WTC11 (cell line): ENCODE data around the gene PDE1C. TPM values are rescaled to one million over a fixed set of nuclear protein-coding genes. Genes with fewer than 3 reads are reported as not detected.

Source experiments
- ATAC-seq: fragments of 200-7000 bp; cut with Tn5 transposase; 2 replicates; pipeline ENCODE4 v1.10.0; 2021; ENCODE audit warnings: mild to moderate bottlenecking, moderate library complexity
- CTCF ChIA-PET: fragments of 300-600 bp; sonication (Branson Sonifier 250); formaldehyde crosslinking; loops from one replicate; lab custom pipeline; 2021; ENCODE audit warnings: antibody characterized with exemption; lab: Charles Lee
- POLR2A ChIA-PET: fragments of 350-600 bp; sonication (Branson Sonifier 250); formaldehyde crosslinking; loops from one replicate; lab custom pipeline; 2021; ENCODE audit warnings: antibody characterized with exemption; lab: Charles Lee
- DNase-seq: peaks from one replicate; pipeline ENCODE4 v3.0.0; 2021; ENCODE audit warnings: low spot score
- H3K27ac Mint-ChIP-seq: 2 replicates; pipeline ENCODE4 v1.8.0; 2021; ENCODE audit warnings: mixed read lengths
- H3K27me3 Mint-ChIP-seq: 2 replicates; pipeline ENCODE4 v1.8.0; 2021; ENCODE audit warnings: low read depth, mild to moderate bottlenecking, moderate library complexity, mixed read lengths
- H3K36me3 Mint-ChIP-seq: 2 replicates; pipeline ENCODE4 v1.8.0; 2021; ENCODE audit warnings: mixed read lengths
- H3K4me1 Mint-ChIP-seq: 2 replicates; pipeline ENCODE4 v1.8.0; 2022; ENCODE audit warnings: mixed read lengths
- H3K4me3 Mint-ChIP-seq: 2 replicates; pipeline ENCODE4 v1.8.0; 2021; ENCODE audit warnings: mild to moderate bottlenecking, moderate library complexity, mixed read lengths
- H3K9me3 Mint-ChIP-seq: 2 replicates; pipeline ENCODE4 v1.8.0; 2021; ENCODE audit warnings: mixed read lengths
- ELF4 ChIP-seq: sonication (generic); formaldehyde crosslinking; IDR thresholded peaks from 2 replicates; pipeline ENCODE4 v1.8.1; 2022; ENCODE audit warnings: low read depth, mild to moderate bottlenecking, moderate library complexity, missing genetic modification reagents
- FOXK1 ChIP-seq: sonication (generic); formaldehyde crosslinking; IDR thresholded peaks from 2 replicates; pipeline ENCODE4 v1.8.0; 2022; ENCODE audit warnings: mild to moderate bottlenecking, moderate library complexity, missing genetic modification reagents
- FOXP1 ChIP-seq: sonication (generic); formaldehyde crosslinking; IDR thresholded peaks from 2 replicates; pipeline ENCODE4 v1.8.0; 2022; ENCODE audit warnings: missing genetic modification reagents, mild to moderate bottlenecking, moderate library complexity, borderline replicate concordance
- NFATC4 ChIP-seq: fragments of 250-450 bp; sonication (Bioruptor Pico); IDR thresholded peaks from 2 replicates; pipeline ENCODE4 v1.9.0; 2021; ENCODE audit warnings: mild to moderate bottlenecking
- NFYB ChIP-seq: sonication (generic); formaldehyde crosslinking; conservative IDR thresholded peaks from 2 replicates; pipeline ENCODE4 v1.8.0; 2022; ENCODE audit warnings: low read depth, missing genetic modification reagents
- NR1H2 ChIP-seq: sonication (generic); formaldehyde crosslinking; IDR thresholded peaks from 2 replicates; pipeline ENCODE4 v1.9.0; 2021; ENCODE audit warnings: mild to moderate bottlenecking, moderate library complexity, missing genetic modification reagents
- NR2C2 ChIP-seq: sonication (generic); formaldehyde crosslinking; IDR thresholded peaks from 2 replicates; pipeline ENCODE4 v1.8.0; 2022; ENCODE audit warnings: mild to moderate bottlenecking, missing genetic modification reagents
- PRRX2 ChIP-seq: fragments of 250-450 bp; sonication (Bioruptor Pico); IDR thresholded peaks from 2 replicates; pipeline ENCODE4 v1.8.0; 2021; ENCODE audit warnings: mild to moderate bottlenecking
- ZBTB21 ChIP-seq: sonication (generic); formaldehyde crosslinking; IDR thresholded peaks from 2 replicates; pipeline ENCODE4 v1.8.1; 2023; ENCODE audit warnings: mild to moderate bottlenecking, missing genetic modification reagents, borderline replicate concordance
- ZNF263 ChIP-seq: sonication (generic); formaldehyde crosslinking; IDR thresholded peaks from 2 replicates; pipeline ENCODE4 v1.8.1; 2022; ENCODE audit warnings: low read depth, mild to moderate bottlenecking, moderate library complexity, missing genetic modification reagents
- total RNA-seq: library from RNA; stranded (reverse); gene quantifications from 3 replicates; pipeline ENCODE4 v1.2.3, GENCODE V29; 2021
- TF ChIP-seq, protein P1 (sequence below): fragments of 250-450 bp; sonication (Bioruptor Pico); IDR thresholded peaks from 2 replicates; pipeline ENCODE4 v1.9.0; 2021; ENCODE audit warnings: mild to moderate bottlenecking, borderline replicate concordance
- TF ChIP-seq, protein P2 (sequence below): sonication (generic); formaldehyde crosslinking; IDR thresholded peaks from 2 replicates; pipeline ENCODE4 v1.8.1; 2022; ENCODE audit warnings: mild to moderate bottlenecking, moderate library complexity, missing genetic modification reagents
- TF ChIP-seq, protein P3 (sequence below): fragments of 250-450 bp; sonication (Bioruptor Pico); IDR thresholded peaks from 2 replicates; pipeline ENCODE4 v1.9.0; 2021; ENCODE audit warnings: mild to moderate bottlenecking
- TF ChIP-seq, protein P4 (sequence below): sonication (generic); formaldehyde crosslinking; IDR thresholded peaks from 2 replicates; pipeline ENCODE4 v1.8.0; 2023; ENCODE audit warnings: missing genetic modification reagents
- TF ChIP-seq, protein P5 (sequence below): sonication (generic); formaldehyde crosslinking; IDR thresholded peaks from 2 replicates; pipeline ENCODE4 v1.8.1; 2022; ENCODE audit warnings: mild to moderate bottlenecking, missing genetic modification reagents, moderate library complexity, borderline replicate concordance
- TF ChIP-seq, protein P6 (sequence below): sonication (generic); formaldehyde crosslinking; IDR thresholded peaks from 2 replicates; pipeline ENCODE4 v1.8.1; 2022; ENCODE audit warnings: low read depth, missing genetic modification reagents, borderline replicate concordance
- TF ChIP-seq, protein P7 (sequence below): sonication (generic); formaldehyde crosslinking; conservative IDR thresholded peaks from 2 replicates; pipeline ENCODE4 v1.8.1; 2022; ENCODE audit warnings: mild to moderate bottlenecking, missing genetic modification reagents
- TF ChIP-seq, protein P8 (sequence below): sonication (generic); formaldehyde crosslinking; IDR thresholded peaks from 2 replicates; pipeline ENCODE4 v1.8.0; 2023; ENCODE audit warnings: missing genetic modification reagents, mild to moderate bottlenecking, borderline replicate concordance

PDE1C gene
- total RNA-seq, 1 experiment from 2014 or later: 0.55 TPM

DNA sequence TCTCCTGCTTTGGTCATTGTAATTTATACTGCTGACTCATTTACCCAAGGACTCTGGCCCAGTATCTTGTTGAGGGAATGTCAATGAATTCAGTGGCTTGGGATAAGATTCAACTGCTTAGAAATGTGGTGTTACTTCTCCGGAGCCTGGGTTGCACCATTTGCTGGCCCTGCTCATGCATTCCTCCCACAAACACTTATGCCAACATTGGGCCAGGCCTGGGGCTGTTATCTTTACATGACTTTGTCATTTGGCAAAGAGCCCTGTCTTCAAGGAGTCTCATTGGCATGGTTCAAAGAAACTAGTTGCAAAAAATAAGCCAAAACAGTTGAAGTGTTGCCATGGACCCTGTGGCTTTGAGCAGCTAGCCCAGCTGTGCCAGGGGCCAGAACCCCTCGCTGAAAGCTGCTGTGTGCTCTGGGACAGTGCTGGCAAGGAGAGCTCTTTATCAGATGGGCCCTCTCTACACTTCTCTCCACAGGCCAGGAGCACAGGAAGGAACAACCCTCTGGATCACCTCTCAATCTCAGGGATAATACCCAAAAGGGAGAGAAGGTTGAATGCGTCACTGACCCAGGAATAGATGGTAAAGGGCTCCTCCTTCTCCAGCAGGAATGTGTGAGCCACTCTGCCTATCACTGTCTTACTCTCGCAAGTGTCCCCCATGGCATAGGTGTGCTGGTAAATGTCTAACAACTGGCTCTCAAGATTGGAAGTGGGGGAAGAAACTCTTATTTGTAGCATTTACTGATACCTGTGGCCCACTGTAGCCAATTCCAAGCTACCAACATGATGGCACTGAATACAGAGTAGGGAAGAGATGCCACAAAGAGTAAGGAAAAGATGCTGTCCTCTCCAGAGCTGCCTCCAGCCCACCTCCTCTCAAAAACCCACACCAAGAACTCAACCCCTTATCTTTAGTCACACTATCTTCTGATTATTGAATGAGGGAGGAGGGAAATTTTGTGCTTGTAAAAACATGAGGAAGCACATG is 23.5 kb upstream of the PDE1C start (continued):
- TF ChIP-seq, protein P1, sequence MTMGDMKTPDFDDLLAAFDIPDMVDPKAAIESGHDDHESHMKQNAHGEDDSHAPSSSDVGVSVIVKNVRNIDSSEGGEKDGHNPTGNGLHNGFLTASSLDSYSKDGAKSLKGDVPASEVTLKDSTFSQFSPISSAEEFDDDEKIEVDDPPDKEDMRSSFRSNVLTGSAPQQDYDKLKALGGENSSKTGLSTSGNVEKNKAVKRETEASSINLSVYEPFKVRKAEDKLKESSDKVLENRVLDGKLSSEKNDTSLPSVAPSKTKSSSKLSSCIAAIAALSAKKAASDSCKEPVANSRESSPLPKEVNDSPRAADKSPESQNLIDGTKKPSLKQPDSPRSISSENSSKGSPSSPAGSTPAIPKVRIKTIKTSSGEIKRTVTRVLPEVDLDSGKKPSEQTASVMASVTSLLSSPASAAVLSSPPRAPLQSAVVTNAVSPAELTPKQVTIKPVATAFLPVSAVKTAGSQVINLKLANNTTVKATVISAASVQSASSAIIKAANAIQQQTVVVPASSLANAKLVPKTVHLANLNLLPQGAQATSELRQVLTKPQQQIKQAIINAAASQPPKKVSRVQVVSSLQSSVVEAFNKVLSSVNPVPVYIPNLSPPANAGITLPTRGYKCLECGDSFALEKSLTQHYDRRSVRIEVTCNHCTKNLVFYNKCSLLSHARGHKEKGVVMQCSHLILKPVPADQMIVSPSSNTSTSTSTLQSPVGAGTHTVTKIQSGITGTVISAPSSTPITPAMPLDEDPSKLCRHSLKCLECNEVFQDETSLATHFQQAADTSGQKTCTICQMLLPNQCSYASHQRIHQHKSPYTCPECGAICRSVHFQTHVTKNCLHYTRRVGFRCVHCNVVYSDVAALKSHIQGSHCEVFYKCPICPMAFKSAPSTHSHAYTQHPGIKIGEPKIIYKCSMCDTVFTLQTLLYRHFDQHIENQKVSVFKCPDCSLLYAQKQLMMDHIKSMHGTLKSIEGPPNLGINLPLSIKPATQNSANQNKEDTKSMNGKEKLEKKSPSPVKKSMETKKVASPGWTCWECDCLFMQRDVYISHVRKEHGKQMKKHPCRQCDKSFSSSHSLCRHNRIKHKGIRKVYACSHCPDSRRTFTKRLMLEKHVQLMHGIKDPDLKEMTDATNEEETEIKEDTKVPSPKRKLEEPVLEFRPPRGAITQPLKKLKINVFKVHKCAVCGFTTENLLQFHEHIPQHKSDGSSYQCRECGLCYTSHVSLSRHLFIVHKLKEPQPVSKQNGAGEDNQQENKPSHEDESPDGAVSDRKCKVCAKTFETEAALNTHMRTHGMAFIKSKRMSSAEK (CRISPR knock-in tag): no peak
- no peak for TF ChIP-seq NFYB (CRISPR knock-in tag)
- TF ChIP-seq, protein P2, sequence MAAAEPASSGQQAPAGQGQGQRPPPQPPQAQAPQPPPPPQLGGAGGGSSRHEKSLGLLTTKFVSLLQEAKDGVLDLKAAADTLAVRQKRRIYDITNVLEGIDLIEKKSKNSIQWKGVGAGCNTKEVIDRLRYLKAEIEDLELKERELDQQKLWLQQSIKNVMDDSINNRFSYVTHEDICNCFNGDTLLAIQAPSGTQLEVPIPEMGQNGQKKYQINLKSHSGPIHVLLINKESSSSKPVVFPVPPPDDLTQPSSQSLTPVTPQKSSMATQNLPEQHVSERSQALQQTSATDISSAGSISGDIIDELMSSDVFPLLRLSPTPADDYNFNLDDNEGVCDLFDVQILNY (CRISPR knock-in tag): no peak

DNA sequence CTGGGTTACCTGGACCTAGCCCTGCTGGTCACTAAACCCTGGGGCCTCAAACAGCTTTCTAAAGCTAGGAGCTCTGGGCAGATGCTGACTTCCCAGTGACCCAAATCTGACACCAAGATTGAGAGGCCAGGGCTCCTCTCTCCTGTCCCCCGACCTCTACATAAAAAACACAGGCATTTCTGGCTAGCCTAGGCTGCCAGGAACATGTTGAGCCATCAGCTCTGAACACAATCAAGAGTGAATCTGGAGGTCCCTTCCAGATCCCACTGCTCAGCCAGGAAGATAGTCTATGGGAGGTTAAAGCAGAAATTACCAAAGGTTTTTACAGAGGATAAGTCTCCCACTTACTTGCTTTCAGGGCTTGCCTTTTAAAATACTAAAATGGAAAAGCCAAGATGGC is 22.1 kb upstream of the PDE1C start:
- H3K9me3 Mint-ChIP-seq: no peaks in the 10 kb centered on the region
- ATAC-seq (no peak), DNase-seq (no peak)
- ChIA-PET POLR2A (no interaction called here), CTCF (no interaction called here)
- H3K36me3 Mint-ChIP-seq: no peaks in the 10 kb centered on the region
- H3K4me3 Mint-ChIP-seq: no peak overlapping the region
- H3K27me3 Mint-ChIP-seq: peaks cover 3% of the 10 kb centered on the region
- no peak overlapping the region for H3K27ac Mint-ChIP-seq
- no peak for TF ChIP-seq ZBTB21 (CRISPR knock-in tag)
- TF ChIP-seq, protein P3, sequence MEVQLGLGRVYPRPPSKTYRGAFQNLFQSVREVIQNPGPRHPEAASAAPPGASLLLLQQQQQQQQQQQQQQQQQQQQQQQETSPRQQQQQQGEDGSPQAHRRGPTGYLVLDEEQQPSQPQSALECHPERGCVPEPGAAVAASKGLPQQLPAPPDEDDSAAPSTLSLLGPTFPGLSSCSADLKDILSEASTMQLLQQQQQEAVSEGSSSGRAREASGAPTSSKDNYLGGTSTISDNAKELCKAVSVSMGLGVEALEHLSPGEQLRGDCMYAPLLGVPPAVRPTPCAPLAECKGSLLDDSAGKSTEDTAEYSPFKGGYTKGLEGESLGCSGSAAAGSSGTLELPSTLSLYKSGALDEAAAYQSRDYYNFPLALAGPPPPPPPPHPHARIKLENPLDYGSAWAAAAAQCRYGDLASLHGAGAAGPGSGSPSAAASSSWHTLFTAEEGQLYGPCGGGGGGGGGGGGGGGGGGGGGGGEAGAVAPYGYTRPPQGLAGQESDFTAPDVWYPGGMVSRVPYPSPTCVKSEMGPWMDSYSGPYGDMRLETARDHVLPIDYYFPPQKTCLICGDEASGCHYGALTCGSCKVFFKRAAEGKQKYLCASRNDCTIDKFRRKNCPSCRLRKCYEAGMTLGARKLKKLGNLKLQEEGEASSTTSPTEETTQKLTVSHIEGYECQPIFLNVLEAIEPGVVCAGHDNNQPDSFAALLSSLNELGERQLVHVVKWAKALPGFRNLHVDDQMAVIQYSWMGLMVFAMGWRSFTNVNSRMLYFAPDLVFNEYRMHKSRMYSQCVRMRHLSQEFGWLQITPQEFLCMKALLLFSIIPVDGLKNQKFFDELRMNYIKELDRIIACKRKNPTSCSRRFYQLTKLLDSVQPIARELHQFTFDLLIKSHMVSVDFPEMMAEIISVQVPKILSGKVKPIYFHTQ (CRISPR knock-in tag): no peak
- no peak for TF ChIP-seq NR2C2 (CRISPR knock-in tag)
- no peak for TF ChIP-seq FOXK1 (CRISPR knock-in tag)
- no peak for TF ChIP-seq ELF4 (CRISPR knock-in tag)
- no peak for TF ChIP-seq FOXP1 (CRISPR knock-in tag)
- TF ChIP-seq, protein P4, sequence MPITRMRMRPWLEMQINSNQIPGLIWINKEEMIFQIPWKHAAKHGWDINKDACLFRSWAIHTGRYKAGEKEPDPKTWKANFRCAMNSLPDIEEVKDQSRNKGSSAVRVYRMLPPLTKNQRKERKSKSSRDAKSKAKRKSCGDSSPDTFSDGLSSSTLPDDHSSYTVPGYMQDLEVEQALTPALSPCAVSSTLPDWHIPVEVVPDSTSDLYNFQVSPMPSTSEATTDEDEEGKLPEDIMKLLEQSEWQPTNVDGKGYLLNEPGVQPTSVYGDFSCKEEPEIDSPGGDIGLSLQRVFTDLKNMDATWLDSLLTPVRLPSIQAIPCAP (CRISPR knock-in tag): no peak
- TF ChIP-seq NFATC4 (CRISPR knock-in tag): no peak
- TF ChIP-seq, protein P5, sequence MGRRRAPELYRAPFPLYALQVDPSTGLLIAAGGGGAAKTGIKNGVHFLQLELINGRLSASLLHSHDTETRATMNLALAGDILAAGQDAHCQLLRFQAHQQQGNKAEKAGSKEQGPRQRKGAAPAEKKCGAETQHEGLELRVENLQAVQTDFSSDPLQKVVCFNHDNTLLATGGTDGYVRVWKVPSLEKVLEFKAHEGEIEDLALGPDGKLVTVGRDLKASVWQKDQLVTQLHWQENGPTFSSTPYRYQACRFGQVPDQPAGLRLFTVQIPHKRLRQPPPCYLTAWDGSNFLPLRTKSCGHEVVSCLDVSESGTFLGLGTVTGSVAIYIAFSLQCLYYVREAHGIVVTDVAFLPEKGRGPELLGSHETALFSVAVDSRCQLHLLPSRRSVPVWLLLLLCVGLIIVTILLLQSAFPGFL (CRISPR knock-in tag): no peak
- TF ChIP-seq, protein P6, sequence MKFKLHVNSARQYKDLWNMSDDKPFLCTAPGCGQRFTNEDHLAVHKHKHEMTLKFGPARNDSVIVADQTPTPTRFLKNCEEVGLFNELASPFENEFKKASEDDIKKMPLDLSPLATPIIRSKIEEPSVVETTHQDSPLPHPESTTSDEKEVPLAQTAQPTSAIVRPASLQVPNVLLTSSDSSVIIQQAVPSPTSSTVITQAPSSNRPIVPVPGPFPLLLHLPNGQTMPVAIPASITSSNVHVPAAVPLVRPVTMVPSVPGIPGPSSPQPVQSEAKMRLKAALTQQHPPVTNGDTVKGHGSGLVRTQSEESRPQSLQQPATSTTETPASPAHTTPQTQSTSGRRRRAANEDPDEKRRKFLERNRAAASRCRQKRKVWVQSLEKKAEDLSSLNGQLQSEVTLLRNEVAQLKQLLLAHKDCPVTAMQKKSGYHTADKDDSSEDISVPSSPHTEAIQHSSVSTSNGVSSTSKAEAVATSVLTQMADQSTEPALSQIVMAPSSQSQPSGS: no peak
- TF ChIP-seq PRRX2 (CRISPR knock-in tag): no peak
- TF ChIP-seq, protein P7, sequence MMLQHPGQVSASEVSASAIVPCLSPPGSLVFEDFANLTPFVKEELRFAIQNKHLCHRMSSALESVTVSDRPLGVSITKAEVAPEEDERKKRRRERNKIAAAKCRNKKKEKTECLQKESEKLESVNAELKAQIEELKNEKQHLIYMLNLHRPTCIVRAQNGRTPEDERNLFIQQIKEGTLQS (CRISPR knock-in tag): no peak
- TF ChIP-seq, protein P8, sequence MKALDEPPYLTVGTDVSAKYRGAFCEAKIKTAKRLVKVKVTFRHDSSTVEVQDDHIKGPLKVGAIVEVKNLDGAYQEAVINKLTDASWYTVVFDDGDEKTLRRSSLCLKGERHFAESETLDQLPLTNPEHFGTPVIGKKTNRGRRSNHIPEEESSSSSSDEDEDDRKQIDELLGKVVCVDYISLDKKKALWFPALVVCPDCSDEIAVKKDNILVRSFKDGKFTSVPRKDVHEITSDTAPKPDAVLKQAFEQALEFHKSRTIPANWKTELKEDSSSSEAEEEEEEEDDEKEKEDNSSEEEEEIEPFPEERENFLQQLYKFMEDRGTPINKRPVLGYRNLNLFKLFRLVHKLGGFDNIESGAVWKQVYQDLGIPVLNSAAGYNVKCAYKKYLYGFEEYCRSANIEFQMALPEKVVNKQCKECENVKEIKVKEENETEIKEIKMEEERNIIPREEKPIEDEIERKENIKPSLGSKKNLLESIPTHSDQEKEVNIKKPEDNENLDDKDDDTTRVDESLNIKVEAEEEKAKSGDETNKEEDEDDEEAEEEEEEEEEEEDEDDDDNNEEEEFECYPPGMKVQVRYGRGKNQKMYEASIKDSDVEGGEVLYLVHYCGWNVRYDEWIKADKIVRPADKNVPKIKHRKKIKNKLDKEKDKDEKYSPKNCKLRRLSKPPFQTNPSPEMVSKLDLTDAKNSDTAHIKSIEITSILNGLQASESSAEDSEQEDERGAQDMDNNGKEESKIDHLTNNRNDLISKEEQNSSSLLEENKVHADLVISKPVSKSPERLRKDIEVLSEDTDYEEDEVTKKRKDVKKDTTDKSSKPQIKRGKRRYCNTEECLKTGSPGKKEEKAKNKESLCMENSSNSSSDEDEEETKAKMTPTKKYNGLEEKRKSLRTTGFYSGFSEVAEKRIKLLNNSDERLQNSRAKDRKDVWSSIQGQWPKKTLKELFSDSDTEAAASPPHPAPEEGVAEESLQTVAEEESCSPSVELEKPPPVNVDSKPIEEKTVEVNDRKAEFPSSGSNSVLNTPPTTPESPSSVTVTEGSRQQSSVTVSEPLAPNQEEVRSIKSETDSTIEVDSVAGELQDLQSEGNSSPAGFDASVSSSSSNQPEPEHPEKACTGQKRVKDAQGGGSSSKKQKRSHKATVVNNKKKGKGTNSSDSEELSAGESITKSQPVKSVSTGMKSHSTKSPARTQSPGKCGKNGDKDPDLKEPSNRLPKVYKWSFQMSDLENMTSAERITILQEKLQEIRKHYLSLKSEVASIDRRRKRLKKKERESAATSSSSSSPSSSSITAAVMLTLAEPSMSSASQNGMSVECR: no peak
- TF ChIP-seq ZNF263 (CRISPR knock-in tag): no peak
- TF ChIP-seq NR1H2 (CRISPR knock-in tag): no peak
- H3K4me1 Mint-ChIP-seq: no peaks in the 10 kb centered on the region
